HepG2 (cell line): ENCODE data around the gene FABP1. TPM values are rescaled to one million over a fixed set of nuclear protein-coding genes. Genes with fewer than 3 reads are reported as not detected.

Experiments
- BRCA1 ChIP-seq: sonication (generic); formaldehyde crosslinking; IDR thresholded peaks from 2 replicates; pipeline ENCODE4 v1.4.0; 2020; ENCODE audit warnings: missing genetic modification reagents
- CBX1 ChIP-seq: IDR thresholded peaks from one replicate; pipeline ENCODE4 v1.6.1; 2016; ENCODE audit warnings: antibody characterized with exemption, low read depth
- CCAR2 ChIP-seq: fragments of 200-400 bp; formaldehyde crosslinking; optimal IDR thresholded peaks from 2 replicates; pipeline ENCODE3; 2018; ENCODE audit warnings: low read depth, mild to moderate bottlenecking, low read length, moderate library complexity
- ERF ChIP-seq: IDR thresholded peaks from 2 replicates; pipeline ENCODE4 v1.6.1; 2018; ENCODE audit warnings: missing biosample characterization, missing genetic modification reagents
- FOXM1 ChIP-seq: sonication (generic); formaldehyde crosslinking; IDR thresholded peaks from 2 replicates; pipeline ENCODE4 v1.5.0; 2020; ENCODE audit warnings: missing genetic modification reagents
- GFI1 ChIP-seq: sonication (generic); formaldehyde crosslinking; IDR thresholded peaks from 2 replicates; pipeline ENCODE4 v1.5.0; 2020; ENCODE audit warnings: missing genetic modification reagents, mild to moderate bottlenecking, borderline replicate concordance
- HNRNPH1 ChIP-seq: fragments of 200-400 bp; formaldehyde crosslinking; optimal IDR thresholded peaks from 2 replicates; pipeline ENCODE3; 2017; ENCODE audit warnings: mild to moderate bottlenecking, low read depth, low read length
- NFATC3 ChIP-seq: sonication (generic); formaldehyde crosslinking; IDR thresholded peaks from 2 replicates; pipeline ENCODE4 v1.5.1; 2020; ENCODE audit warnings: mild to moderate bottlenecking, missing genetic modification reagents
- NR2F2 ChIP-seq: IDR thresholded peaks from 2 replicates; pipeline ENCODE4 v1.6.1; 2012; ENCODE audit warnings: low read depth, inconsistent platforms, borderline replicate concordance
- PAXIP1 ChIP-seq: sonication (generic); formaldehyde crosslinking; conservative IDR thresholded peaks from 2 replicates; pipeline ENCODE4 v1.4.0; 2020; ENCODE audit warnings: mild to moderate bottlenecking, missing genetic modification reagents, moderate library complexity
- REST ChIP-seq, 2 experiments: IDR thresholded peaks; 2 replicates each; pipeline ENCODE4 v1.6.1; 2011 to 2012; ENCODE audit warnings: low read length in 2 of 2, borderline replicate concordance in 1 of 2, low read depth in 1 of 2, mild to moderate bottlenecking in 1 of 2, moderate library complexity in 1 of 2
- TCF12 ChIP-seq, 2 experiments: fragments of 450-650 bp in 1 of 2; sonication (generic) in 1 of 2; formaldehyde crosslinking in 1 of 2; IDR thresholded peaks; 2 replicates each; pipeline versions ENCODE4 v1.6.1 to v1.8.0; 2017 to 2022; ENCODE audit warnings: antibody characterized with exemption in 1 of 2, mild to moderate bottlenecking in 1 of 2, missing genetic modification reagents in 1 of 2, moderate library complexity in 1 of 2
- TP53 ChIP-seq: sonication (generic); formaldehyde crosslinking; conservative IDR thresholded peaks from 2 replicates; pipeline ENCODE4 v1.4.0; 2020; ENCODE audit warnings: missing genetic modification reagents
- YEATS2 ChIP-seq: sonication (generic); formaldehyde crosslinking; IDR thresholded peaks from 2 replicates; pipeline ENCODE4 v1.4.0; 2020; ENCODE audit warnings: missing genetic modification reagents, borderline replicate concordance
- ZEB1 ChIP-seq: IDR thresholded peaks from 2 replicates; pipeline ENCODE4 v1.6.1; 2012; ENCODE audit warnings: mild to moderate bottlenecking, low read depth, inconsistent platforms; ENCODE audit not compliant: insufficient replicate concordance
- ZNF143 ChIP-seq: sonication (generic); formaldehyde crosslinking; IDR thresholded peaks from 2 replicates; pipeline ENCODE4 v1.4.0; 2020; ENCODE audit warnings: missing genetic modification reagents
- ZNF3 ChIP-seq: IDR thresholded peaks from 2 replicates; pipeline ENCODE4 v1.7.0; 2017; ENCODE audit warnings: inconsistent platforms
- ZNF326 ChIP-seq: sonication (generic); formaldehyde crosslinking; IDR thresholded peaks from 2 replicates; pipeline ENCODE4 v1.4.0; 2020; ENCODE audit warnings: missing genetic modification reagents, borderline replicate concordance
- ZNF557 ChIP-seq: sonication (generic); formaldehyde crosslinking; IDR thresholded peaks from 2 replicates; pipeline ENCODE4 v1.4.0; 2020; ENCODE audit warnings: missing genetic modification reagents
- ZNF577 ChIP-seq: sonication (generic); formaldehyde crosslinking; IDR thresholded peaks from 2 replicates; pipeline ENCODE4 v1.4.0; 2020; ENCODE audit warnings: mild to moderate bottlenecking, low read depth, missing genetic modification reagents, borderline replicate concordance
- polyA plus RNA-seq, 8 experiments: library from polyadenylated mRNA; depleted of rRNA in 3 of 8; stranded (reverse) in 7 of 8; unstranded in 1 of 8; fragments of >200 nt; fragmentation: Illumina TruSeq in 4 of 8; extraction: Trizol in 4 of 8; gene quantifications; 2 replicates each; pipeline versions ENCODE4 v1.2.1 to v1.2.3, GENCODE V29; 2011 to 2016; ENCODE audit warnings: low read depth in 4 of 8, missing spikeins in 1 of 8, mixed read lengths in 1 of 8; ENCODE audit not compliant: insufficient read depth in 1 of 8
- total RNA-seq, 5 experiments: library from RNA; depleted of rRNA; stranded (reverse); fragments of >200 nt; fragmentation: Illumina TruSeq; extraction: Trizol; gene quantifications; 2 replicates each; pipeline ENCODE4 v1.2.3, GENCODE V29; 2016; ENCODE audit warnings: low read depth in 1 of 5
- TF ChIP-seq, protein P1 (sequence below): sonication (generic); formaldehyde crosslinking; IDR thresholded peaks from 2 replicates; pipeline ENCODE4 v1.8.1; 2023; ENCODE audit warnings: mild to moderate bottlenecking, moderate library complexity, missing genetic modification reagents
- TF ChIP-seq, protein P2 (sequence below): sonication (generic); formaldehyde crosslinking; IDR thresholded peaks from 2 replicates; pipeline ENCODE4 v1.4.0; 2020; ENCODE audit warnings: mild to moderate bottlenecking, missing genetic modification reagents

Gene FABP1
- total and polyA plus RNA-seq, 2 of the 13 experiments (the other 11 are each of a cell fraction or from before 2014, with no cell fraction given) = 644 to 1,608 TPM

DNA sequence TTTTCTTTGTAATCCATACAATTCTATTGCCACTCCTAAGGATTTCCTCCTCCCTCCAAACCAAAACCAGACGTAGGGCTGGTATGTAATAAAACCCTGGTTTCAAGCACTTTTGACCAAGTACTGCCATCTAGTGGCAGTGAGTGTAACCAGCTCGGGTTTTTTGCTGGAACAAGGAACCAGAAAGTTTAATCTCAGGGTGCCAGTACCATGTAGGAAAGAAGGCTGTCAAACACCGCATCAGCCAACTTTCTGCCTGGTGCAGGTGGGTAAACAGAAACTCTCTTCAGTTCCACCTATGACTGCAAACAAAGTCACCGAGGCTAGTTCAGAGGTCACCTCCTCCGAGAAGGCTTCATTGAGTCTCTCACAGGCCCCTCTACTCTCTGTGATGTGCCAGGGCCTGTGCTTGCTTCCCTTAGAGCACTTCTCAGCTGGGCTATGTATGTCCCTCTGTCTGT is 32.1 kb upstream of the FABP1 start (continued):
- TF ChIP-seq BRCA1 (CRISPR knock-in tag) (no peak), CCAR2 (no peak), HNRNPH1 (no peak), PAXIP1 (CRISPR knock-in tag) (no peak), ZNF557 (CRISPR knock-in tag) (no peak), ZNF3 (CRISPR knock-in tag) (no peak), GFI1 (no peak; the same call in 1 of the 2 replicates), YEATS2 (CRISPR knock-in tag) (peak; percentile 42; the same call in 1 of the 2 replicates), CBX1 (no peak), TCF12 (IDR thresholded peaks at IDR 0.05) (no peak), TCF12 (CRISPR knock-in tag; IDR thresholded peaks at IDR 0.05) (no peak), ZNF326 (CRISPR knock-in tag) (no peak), FOXM1 (CRISPR knock-in tag) (no peak), ZNF143 (CRISPR knock-in tag) (no peak), TP53 (CRISPR knock-in tag) (no peak), NR2F2 (no peak), ZNF577 (CRISPR knock-in tag) (no peak), REST (IDR thresholded peaks at IDR 0.05; ENCODE audit: borderline replicate concordance in 1 of 2, low read depth in 1 of 2, low read length in 2 of 2) (no peak), NFATC3 (CRISPR knock-in tag) (no peak), ZEB1 (no peak), ERF (CRISPR knock-in tag) (peak; percentile 90)
- TF ChIP-seq, protein P1, sequence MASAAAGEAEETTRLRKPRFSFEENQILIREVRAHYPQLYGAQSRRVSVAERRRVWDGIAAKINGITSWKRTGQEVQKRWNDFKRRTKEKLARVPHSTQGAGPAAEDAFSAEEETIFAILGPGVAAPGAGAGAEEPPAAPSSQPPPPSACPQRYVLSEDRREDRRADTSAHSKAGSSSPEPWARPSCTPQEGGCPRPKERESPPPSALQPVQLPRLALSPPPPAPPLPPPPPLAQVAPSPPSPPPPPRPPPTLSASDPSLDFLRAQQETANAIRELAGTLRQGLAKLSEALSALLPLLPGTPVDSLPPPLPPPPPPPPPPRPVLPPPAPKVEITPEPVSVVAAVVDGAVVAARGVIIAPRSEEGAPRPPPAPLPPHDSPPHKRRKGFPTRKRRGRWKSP (CRISPR knock-in tag) = no peak
- TF ChIP-seq, protein P2, sequence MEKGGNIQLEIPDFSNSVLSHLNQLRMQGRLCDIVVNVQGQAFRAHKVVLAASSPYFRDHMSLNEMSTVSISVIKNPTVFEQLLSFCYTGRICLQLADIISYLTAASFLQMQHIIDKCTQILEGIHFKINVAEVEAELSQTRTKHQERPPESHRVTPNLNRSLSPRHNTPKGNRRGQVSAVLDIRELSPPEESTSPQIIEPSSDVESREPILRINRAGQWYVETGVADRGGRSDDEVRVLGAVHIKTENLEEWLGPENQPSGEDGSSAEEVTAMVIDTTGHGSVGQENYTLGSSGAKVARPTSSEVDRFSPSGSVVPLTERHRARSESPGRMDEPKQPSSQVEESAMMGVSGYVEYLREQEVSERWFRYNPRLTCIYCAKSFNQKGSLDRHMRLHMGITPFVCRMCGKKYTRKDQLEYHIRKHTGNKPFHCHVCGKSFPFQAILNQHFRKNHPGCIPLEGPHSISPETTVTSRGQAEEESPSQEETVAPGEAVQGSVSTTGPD (CRISPR knock-in tag) = peak; percentile 69; the same call in 1 of the 2 replicates
